ENCODE measurements around the gene PPIA.

GRCh38 chr7:44759246-44759645, 37.2 kb upstream of the PPIA start:
- TF ChIP-seq PATZ1 (CRISPR knock-in tag; IDR thresholded peaks at IDR 0.05; ENCODE audit: borderline replicate concordance) = no peak
- no peak for TF ChIP-seq BACH2 (CRISPR knock-in tag; IDR thresholded peaks at IDR 0.05; ENCODE audit: borderline replicate concordance)
- no peak for TF ChIP-seq ZFP30 (CRISPR knock-in tag; IDR thresholded peaks at IDR 0.05)
- no peak for TF ChIP-seq RARB (CRISPR knock-in tag; IDR thresholded peaks at IDR 0.05)
